GM12801 (cell line): ENCODE data around the gene ANP32E.

ENCODE experiments used
- TF ChIP-seq, protein P1 (sequence below): IDR thresholded peaks from one replicate; pipeline ENCODE4 v1.5.1; 2011; ENCODE audit warnings: control low read depth; ENCODE audit not compliant: insufficient read length; ENCODE audit errors: extremely low read depth

ANP32E gene

DNA sequence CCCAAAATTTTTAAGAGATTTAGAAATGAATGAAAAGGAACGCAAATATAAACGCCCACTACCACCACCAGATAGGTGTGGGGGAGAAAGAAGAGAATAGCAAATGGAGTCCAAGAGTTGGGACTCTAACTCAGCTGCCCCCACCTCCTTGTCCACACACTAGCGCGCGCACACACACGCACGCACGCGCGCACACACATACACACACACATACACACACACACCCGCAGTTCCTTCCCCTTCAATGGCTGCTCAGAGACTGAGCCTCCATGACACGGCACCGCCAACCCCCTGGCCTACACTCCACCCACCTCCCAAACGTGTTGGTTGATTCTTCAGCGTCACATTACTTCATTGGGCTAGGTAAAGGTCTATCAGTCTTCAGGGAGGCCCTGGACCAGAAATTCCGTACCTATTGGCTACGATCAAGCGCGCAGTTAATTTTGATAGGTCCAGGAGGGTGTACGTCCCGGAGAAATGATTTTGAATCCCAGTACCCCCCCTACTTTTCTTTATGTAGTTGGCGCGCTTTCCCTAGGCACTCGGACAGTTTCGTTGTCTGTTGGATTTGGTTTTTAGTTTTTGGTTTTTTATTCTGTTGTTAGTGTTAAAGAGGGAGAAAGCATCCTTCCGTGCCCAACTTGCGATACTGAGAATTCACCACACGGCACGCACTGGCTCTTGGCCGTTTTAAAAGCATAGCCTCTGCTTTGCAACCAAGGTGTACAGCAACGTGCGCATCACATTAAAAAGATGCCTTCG lies at the start of gene ANP32E:
TSS of gene ANP32E (minus strand) at position 261 of the 762 bp plus-strand sequence. CDS start 326 bp downstream, outside the sequence.
- TF ChIP-seq, protein P1, sequence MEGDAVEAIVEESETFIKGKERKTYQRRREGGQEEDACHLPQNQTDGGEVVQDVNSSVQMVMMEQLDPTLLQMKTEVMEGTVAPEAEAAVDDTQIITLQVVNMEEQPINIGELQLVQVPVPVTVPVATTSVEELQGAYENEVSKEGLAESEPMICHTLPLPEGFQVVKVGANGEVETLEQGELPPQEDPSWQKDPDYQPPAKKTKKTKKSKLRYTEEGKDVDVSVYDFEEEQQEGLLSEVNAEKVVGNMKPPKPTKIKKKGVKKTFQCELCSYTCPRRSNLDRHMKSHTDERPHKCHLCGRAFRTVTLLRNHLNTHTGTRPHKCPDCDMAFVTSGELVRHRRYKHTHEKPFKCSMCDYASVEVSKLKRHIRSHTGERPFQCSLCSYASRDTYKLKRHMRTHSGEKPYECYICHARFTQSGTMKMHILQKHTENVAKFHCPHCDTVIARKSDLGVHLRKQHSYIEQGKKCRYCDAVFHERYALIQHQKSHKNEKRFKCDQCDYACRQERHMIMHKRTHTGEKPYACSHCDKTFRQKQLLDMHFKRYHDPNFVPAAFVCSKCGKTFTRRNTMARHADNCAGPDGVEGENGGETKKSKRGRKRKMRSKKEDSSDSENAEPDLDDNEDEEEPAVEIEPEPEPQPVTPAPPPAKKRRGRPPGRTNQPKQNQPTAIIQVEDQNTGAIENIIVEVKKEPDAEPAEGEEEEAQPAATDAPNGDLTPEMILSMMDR = no peak

DNA sequence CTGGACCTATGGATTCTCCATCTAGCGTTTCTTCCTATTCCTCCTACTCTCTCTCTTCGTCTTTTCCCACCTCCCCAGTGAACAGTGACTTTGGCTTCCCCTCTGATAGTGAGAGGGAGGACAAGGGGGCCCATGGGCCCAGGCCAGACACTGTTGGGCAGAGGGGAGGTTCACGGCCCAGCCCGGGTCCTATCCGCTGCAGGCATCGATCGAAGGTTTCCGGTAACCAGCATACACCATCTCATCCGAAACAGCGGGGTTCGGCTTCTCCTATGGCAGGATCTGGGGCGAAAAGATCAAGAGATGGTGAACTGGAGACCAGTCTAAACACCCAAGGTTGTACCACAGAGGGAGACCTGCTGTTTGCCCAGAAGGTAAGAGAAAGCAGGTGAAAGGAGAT lies 47.3 kb upstream of the ANP32E start:
- TF ChIP-seq, protein P1 = no peak

DNA sequence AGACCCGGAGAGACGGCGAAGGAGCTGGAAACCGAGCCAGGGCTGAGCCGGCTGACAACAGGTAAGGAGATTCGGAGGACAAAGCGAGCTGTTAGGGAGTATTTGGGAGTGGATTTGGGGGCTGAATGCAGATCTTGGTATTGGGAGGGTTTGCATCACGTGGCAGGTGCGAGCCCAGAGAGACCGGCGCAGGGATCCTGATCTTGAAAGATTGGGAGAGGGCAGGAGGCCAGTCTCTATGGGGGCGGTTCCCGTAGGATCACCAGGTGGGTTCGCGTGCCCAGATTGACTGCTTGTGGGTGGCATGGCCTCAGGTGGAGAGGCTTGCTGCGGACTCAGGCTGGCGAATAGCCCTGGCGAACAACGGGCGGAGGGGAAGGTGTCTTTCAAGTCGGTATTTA lies 46.6 kb upstream of the ANP32E start:
- TF ChIP-seq, protein P1 = no peak

DNA sequence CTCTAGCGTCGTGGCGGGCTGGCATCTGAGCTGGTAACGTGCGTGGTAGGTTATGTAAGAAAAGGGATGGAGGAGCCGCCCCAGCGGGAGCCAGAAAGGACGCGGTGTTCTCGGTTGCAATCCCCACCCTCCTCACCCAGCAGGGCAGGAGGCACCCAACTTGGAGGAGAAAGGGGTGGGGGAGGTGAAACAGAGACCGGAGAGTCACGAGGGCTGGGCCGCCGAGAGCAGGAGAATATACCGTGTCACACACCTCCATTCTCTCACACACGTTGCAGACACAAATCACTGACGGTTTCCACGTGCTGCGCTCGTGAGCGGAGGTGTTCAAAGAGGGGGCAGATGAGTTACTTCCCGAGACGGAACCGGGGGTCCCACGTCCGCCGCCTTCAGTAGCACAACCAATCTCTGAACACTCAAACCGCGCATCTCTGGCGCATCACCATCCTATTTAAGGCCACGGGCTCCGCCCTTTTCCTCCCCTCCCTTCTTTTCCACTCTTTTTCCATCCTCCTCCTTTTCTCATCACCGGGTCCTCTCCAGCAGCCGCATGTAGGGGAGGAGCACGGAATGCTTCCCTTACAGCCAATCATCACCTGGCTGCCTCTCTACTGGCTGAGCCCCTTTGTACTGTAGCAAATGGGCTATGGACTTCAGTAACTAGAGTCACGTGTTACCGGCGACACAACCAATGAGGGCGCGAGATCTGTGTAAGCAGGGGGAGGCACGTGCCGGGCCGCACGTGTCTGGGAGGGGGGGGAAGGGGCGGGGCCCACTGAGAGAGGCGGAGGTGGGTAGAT lies 46.0 kb upstream of the ANP32E start, which contains the start of gene CIART:
TSS of gene CIART (plus strand) at position 797 of the 800 bp plus-strand sequence. CDS start 714 bp downstream, outside the sequence.
- TF ChIP-seq, protein P1 = no peak

DNA sequence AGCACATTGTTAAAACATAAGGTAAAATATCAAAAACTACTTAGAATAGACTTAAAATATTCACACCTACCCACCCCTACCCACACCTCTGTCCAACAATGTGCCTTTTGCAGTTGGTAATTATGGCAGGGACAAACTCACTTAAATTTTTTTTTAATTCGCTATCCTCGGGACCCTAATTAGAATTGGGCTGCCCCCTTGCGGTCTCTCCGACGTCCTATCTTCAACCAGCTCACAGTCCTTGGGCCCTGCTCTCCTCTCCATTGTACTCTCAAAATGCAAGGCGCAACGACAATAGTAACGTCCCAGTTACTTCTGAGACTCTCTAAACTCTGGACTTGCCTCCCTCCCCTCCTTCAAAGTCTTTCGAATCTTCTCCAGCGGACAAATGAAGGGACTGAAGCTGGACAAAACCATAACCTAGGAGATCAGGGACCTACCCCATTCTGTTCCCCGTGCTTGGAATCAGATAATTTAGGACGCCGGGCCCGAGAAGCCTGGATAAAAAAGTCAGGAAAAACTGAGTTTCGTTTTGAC lies 45.4 kb upstream of the ANP32E start:
- TF ChIP-seq, protein P1 = no peak

DNA sequence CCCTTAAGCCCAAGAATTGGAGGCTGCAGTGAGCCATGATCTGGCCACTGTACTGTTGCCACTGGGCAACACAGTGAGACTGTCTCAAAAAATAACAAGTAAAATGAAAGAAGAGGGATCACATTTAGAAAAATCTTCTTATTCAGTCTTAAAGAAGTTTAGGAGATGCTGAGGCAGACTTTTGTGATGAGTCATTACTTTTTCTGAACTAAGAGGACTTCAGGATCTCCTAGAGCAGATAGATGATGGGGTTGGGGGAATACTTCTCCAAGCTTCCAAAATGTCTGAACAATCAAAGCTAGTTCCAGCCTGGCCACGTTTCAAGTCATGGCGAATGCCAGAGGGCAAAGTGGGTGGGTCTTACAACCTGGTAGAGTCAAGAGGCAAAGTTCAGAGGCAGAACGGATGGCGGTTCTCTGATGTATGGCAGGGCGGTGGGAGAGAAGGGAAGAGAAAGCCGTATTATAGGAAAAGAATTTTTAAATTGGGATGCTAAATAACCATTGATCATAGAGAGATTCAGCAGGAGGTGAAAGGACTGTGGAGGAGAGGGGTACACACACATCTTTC lies 44.3 kb upstream of the ANP32E start:
- TF ChIP-seq, protein P1 = no peak

DNA sequence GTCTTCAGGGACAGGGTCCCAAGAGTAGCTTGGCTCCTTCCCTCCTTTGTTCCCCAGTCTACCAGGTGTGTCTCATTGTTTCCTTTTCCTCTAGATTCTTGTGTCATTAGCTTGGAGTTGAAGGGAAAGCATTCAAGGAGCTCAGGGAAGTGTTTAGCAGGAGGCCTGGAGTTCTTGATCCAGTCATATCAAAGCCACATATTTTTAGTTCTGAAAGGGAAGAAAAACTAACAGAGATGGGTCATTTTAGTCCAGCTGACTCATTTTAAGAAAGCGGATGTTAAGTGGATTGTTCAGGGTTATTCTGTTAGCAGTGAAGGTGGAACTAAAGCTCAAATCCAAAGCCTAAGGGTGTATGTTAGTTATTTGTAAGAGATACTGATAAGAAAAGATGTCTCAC lies 37.4 kb upstream of the ANP32E start:
- TF ChIP-seq, protein P1 = no peak
